Measurements from ENCODE around the gene LRP1B.

LRP1B gene

GRCh38 chr2:140203347-140203746 lies 1927.5 kb downstream of the LRP1B start:
- no peak overlapping the region for H3K27ac ChIP-seq
- no peak for TF ChIP-seq CTCF (conservative IDR thresholded peaks at IDR 0.05)

- no peak for TF ChIP-seq CTCF (conservative IDR thresholded peaks at IDR 0.05)
Observed at GRCh38 chr2:140201572-140201971, 1929.2 kb downstream of the LRP1B start.

GRCh38 chr2:140200764-140201163 lies 1930.1 kb downstream of the LRP1B start:
- no peak for TF ChIP-seq CTCF (conservative IDR thresholded peaks at IDR 0.05)
- no peak overlapping the region for H3K27ac ChIP-seq

More at GRCh38 chr2:140201572-140201971, 1929.2 kb downstream of the LRP1B start:
- H3K27ac ChIP-seq, result no peak overlapping the region

- no peak overlapping the region for H3K27ac ChIP-seq
- no peak for TF ChIP-seq CTCF (conservative IDR thresholded peaks at IDR 0.05)
Observed at GRCh38 chr2:140200307-140200706, 1930.5 kb downstream of the LRP1B start.

- no peak overlapping the region for H3K27ac ChIP-seq
- no peak for TF ChIP-seq CTCF (conservative IDR thresholded peaks at IDR 0.05)
Observed at GRCh38 chr2:140199312-140199711, 1931.5 kb downstream of the LRP1B start.

GRCh38 chr2:140187086-140187485 lies 1943.7 kb downstream of the LRP1B start:
- H3K27ac ChIP-seq, result no peak overlapping the region
- TF ChIP-seq CTCF (conservative IDR thresholded peaks at IDR 0.05), result no peak

GRCh38 chr2:140186313-140186712 lies 1944.5 kb downstream of the LRP1B start:
- no peak for TF ChIP-seq CTCF (conservative IDR thresholded peaks at IDR 0.05)

GRCh38 chr2:140185076-140185475 lies 1945.7 kb downstream of the LRP1B start:
- no peak for TF ChIP-seq CTCF (conservative IDR thresholded peaks at IDR 0.05)

More at GRCh38 chr2:140186313-140186712, 1944.5 kb downstream of the LRP1B start:
- no peak overlapping the region for H3K27ac ChIP-seq

More at GRCh38 chr2:140185076-140185475, 1945.7 kb downstream of the LRP1B start:
- no peak overlapping the region for H3K27ac ChIP-seq
